Measurements from ENCODE around the gene ZNRD2. TPM values are rescaled to one million over a fixed set of nuclear protein-coding genes. Genes with fewer than 3 reads are reported as not detected.
A peak's percentile ranks its signal among the peaks of the same experiment; 100 is the strongest.

Gene ZNRD2
- total and polyA plus RNA-seq, 2 donors from 2014 or later: 32.0 to 60.4 TPM

DNA sequence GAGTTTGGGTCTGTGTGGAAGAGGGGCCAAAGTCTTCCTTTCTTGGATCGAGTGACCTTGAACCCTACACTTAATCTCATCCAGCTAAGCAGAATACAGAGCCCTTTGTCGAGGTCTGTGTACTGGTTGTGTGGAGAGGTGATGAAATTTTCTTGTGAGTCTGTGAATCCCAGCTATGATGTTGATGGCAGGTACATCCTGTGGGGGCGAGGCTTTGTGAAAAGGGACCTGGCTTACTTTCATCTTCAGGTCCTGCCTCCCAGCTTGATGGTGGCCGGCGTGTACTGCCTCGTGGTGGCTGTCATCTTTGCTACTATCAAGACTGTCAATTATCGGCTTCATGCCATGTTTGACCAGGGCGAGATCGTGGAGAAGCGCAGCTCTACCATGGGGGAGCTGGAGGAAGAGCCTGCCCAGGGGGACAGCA is 46.3 kb downstream of the ZNRD2 start:
- TF ChIP-seq, protein P1, sequence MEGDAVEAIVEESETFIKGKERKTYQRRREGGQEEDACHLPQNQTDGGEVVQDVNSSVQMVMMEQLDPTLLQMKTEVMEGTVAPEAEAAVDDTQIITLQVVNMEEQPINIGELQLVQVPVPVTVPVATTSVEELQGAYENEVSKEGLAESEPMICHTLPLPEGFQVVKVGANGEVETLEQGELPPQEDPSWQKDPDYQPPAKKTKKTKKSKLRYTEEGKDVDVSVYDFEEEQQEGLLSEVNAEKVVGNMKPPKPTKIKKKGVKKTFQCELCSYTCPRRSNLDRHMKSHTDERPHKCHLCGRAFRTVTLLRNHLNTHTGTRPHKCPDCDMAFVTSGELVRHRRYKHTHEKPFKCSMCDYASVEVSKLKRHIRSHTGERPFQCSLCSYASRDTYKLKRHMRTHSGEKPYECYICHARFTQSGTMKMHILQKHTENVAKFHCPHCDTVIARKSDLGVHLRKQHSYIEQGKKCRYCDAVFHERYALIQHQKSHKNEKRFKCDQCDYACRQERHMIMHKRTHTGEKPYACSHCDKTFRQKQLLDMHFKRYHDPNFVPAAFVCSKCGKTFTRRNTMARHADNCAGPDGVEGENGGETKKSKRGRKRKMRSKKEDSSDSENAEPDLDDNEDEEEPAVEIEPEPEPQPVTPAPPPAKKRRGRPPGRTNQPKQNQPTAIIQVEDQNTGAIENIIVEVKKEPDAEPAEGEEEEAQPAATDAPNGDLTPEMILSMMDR (IDR thresholded peaks at IDR 0.05; ENCODE audit: borderline replicate concordance, extremely low read depth, insufficient read depth): no peak
- no peaks in the 10 kb centered on the region for H3K27me3 ChIP-seq (ENCODE audit: control insufficient read depth, insufficient read depth, low read length)
- FAIRE-seq: no peak
- H3K4me1 ChIP-seq (ENCODE audit: control insufficient read depth in 2 of 3, insufficient read depth in 2 of 3, low read depth in 1 of 3, low read length in 3 of 3): peaks cover 0 to 30% (median 0%) of the 10 kb centered on the region in 3 donors
- intact Hi-C loops (cut with DNase I): no loop called here
- DNase-seq: no peak
- no peak overlapping the region for H3K27ac ChIP-seq (ENCODE audit: low read depth in 2 of 2, low read length in 2 of 2)
- peak overlapping the region; percentile 53 to 76 (median 59) for H3K4me3 ChIP-seq (ENCODE audit: low read length in 3 of 3)
- H3K9ac ChIP-seq (ENCODE audit: low read length in 3 of 3): peak overlapping the region; percentile 2 to 68 (median 38)
- H3K9me3 ChIP-seq (ENCODE audit: control insufficient read depth in 2 of 3, insufficient read depth in 1 of 3, low read length in 3 of 3): no peaks in the 10 kb centered on the region
- H3K36me3 ChIP-seq (ENCODE audit: control insufficient read depth in 2 of 3, insufficient read depth in 3 of 3, low read length in 3 of 3): peaks cover 2 to 12% (median 5%) of the 10 kb centered on the region in 3 donors

DNA sequence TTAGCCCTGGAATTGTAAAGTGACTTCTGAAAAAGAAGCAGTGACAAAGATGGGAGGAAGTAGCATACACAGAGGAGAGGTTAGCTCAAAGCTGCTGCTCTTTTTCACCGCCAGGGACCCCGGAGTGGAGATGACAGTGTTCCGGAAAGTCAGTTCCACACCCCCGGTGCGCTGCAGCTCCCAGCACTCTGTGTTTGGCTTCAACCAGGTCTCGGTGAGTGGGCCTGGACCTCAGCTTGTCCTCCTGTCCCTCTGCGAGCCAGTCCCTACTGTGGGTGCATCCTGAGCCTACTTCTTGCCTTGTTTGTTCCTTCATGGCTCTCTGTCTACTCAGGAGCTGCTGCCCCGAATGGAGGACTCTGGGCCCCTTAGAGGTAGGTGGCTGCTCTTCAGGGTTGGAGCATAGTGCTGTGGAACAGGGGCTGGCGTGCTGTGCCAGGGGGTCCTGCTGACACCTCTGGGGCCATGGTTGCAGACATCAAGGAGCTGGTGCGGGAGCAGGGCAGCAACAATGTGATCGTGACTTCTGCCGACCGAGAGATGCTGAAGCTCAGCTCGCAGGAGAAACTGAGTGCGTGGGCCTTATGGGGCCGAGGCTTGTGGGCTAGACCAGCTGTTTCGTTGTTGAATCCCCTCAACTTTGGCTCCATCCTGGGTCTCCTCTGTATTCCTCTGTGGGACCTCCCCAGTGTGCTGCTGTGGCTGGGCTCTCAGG is 47.0 kb downstream of the ZNRD2 start:
- Histone ChIP-seq H3K27me3 (ENCODE audit: control insufficient read depth, insufficient read depth, low read length) (no peaks in the 10 kb centered on the region), H3K9ac (ENCODE audit: low read length in 3 of 3) (no peak overlapping the region), H3K9me3 (ENCODE audit: control insufficient read depth in 2 of 3, insufficient read depth in 1 of 3, low read length in 3 of 3) (no peaks in the 10 kb centered on the region), H3K4me3 (ENCODE audit: low read length in 3 of 3) (peak overlapping the region in 1 of 3 donors; percentile 76), H3K4me1 (ENCODE audit: control insufficient read depth in 2 of 3, insufficient read depth in 2 of 3, low read depth in 1 of 3, low read length in 3 of 3) (peaks cover 0 to 24% (median 0%) of the 10 kb centered on the region in 3 donors), H3K36me3 (ENCODE audit: control insufficient read depth in 2 of 3, insufficient read depth in 3 of 3, low read length in 3 of 3) (peaks cover 2 to 12% (median 5%) of the 10 kb centered on the region in 3 donors), H3K27ac (ENCODE audit: low read depth in 2 of 2, low read length in 2 of 2) (no peak overlapping the region)
- FAIRE-seq (no peak), DNase-seq (no peak)
- intact Hi-C loops (cut with DNase I): no loop called here
- TF ChIP-seq, protein P1 (IDR thresholded peaks at IDR 0.05; ENCODE audit: borderline replicate concordance, extremely low read depth, insufficient read depth): no peak

DNA sequence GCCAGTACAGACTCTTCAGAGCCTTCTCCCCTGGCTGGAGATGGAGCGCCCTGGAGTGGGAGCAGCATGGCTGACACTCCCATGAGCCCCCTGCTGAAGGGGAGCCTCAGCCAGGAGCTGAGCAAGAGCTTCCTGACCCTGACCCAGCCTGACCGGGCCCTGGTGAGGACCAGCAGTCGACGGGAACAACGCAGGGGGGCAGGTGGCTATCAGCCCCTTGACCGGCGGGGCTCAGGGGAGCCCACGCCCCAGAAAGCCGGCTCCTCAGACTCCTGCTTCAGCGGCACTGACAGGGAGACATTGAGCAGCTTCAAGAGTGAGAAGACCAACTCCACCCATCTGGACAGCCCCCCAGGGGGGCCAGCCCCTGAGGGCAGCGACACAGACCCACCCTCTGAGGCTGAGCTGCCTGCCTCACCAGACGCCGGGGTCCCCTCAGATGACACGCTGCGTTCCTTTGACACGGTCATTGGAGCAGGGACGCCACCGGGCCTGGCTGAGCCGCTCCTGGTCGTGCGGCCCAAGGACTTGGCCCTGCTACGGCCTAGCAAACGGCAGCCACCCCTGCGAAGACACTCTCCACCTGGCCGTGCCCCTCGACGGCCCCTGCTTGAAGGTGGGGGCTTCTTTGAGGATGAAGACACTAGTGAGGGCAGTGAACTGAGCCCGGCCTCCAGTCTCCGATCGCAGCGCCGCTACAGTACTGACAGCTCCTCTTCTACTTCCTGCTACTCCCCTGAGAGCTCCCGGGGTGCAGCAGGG is 47.9 kb downstream of the ZNRD2 start:
- Histone ChIP-seq H3K36me3 (ENCODE audit: control insufficient read depth in 2 of 3, insufficient read depth in 3 of 3, low read length in 3 of 3) (peaks cover 2 to 12% (median 5%) of the 10 kb centered on the region in 3 donors), H3K27me3 (ENCODE audit: control insufficient read depth, insufficient read depth, low read length) (no peaks in the 10 kb centered on the region), H3K4me3 (ENCODE audit: low read length in 3 of 3) (no peak overlapping the region), H3K9me3 (ENCODE audit: control insufficient read depth in 2 of 3, insufficient read depth in 1 of 3, low read length in 3 of 3) (no peaks in the 10 kb centered on the region), H3K9ac (ENCODE audit: low read length in 3 of 3) (no peak overlapping the region), H3K27ac (ENCODE audit: low read depth in 2 of 2, low read length in 2 of 2) (no peak overlapping the region), H3K4me1 (ENCODE audit: control insufficient read depth in 2 of 3, insufficient read depth in 2 of 3, low read depth in 1 of 3, low read length in 3 of 3) (peaks cover 0 to 15% (median 0%) of the 10 kb centered on the region in 3 donors)
- DNase-seq (peak in 2 of 5 donors; percentile 44 to 77), FAIRE-seq (no peak)
- intact Hi-C loops (cut with DNase I): no loop called here
- TF ChIP-seq, protein P1 (IDR thresholded peaks at IDR 0.05; ENCODE audit: borderline replicate concordance, extremely low read depth, insufficient read depth): no peak
